Hematopoietic multipotent progenitor cell treated with erythropoietin and hydrocortisone succinate and interleukin-3 and kit ligand, for 8 days (in vitro differentiated cells): Measurements from ENCODE around the gene SLC39A7.

Source experiments
- DNase-seq: peaks from one replicate; pipeline ENCODE4 v3.0.0-alpha.2; 2015

The SLC39A7 gene

GRCh38 chr6:33190504-33191107 lies 10.1 kb upstream of the SLC39A7 start:
- no peak for DNase-seq

- DNase-seq, result no peak
These were observed 9.1 kb upstream of the SLC39A7 start for GRCh38 chr6:33191383-33192104.

GRCh38 chr6:33192105-33192646 lies 8.5 kb upstream of the SLC39A7 start, which contains the start of gene COL11A2:
Gene COL11A2 (minus strand): TSS chr6:33192467. CDS start chr6:33192240, 227 bp downstream.
- DNase-seq, result no peak

- no peak for DNase-seq
These were observed 7.7 kb upstream of the SLC39A7 start for GRCh38 chr6:33192671-33193602.

GRCh38 chr6:33193619-33194018 lies 7.0 kb upstream of the SLC39A7 start:
- no peak for DNase-seq

GRCh38 chr6:33194431-33194979 lies 6.2 kb upstream of the SLC39A7 start:
- DNase-seq, result no peak

GRCh38 chr6:33195304-33196165 lies 5.1 kb upstream of the SLC39A7 start:
- DNase-seq, result no peak

GRCh38 chr6:33197431-33198048 lies 3.1 kb upstream of the SLC39A7 start:
- DNase-seq, result peak; percentile 92

- no peak for DNase-seq
These were observed 2.4 kb upstream of the SLC39A7 start for GRCh38 chr6:33198159-33198852.

- DNase-seq, result no peak
These were observed 1.7 kb upstream of the SLC39A7 start for GRCh38 chr6:33198853-33199436.

- DNase-seq, result peak; percentile 87
These were observed 914 bp upstream of the SLC39A7 start for GRCh38 chr6:33199687-33200218.

- DNase-seq, result no peak
These were observed 479 bp downstream of the SLC39A7 start for GRCh38 chr6:33201147-33201545.

GRCh38 chr6:33201935-33202334 lies 1.3 kb downstream of the SLC39A7 start:
- DNase-seq, result no peak

GRCh38 chr6:33202799-33203198 lies 2.1 kb downstream of the SLC39A7 start:
- no peak for DNase-seq

- no peak for DNase-seq
These were observed 2.9 kb downstream of the SLC39A7 start for GRCh38 chr6:33203443-33204164.

- no peak for DNase-seq
These were observed 3.4 kb downstream of the SLC39A7 start for GRCh38 chr6:33204165-33204414.

- DNase-seq, result peak; percentile 94
These were observed 3.9 kb downstream of the SLC39A7 start, which contains the start of gene HSD17B8 for GRCh38 chr6:33204415-33205190. Gene HSD17B8 (plus strand): TSS chr6:33204655. CDS start chr6:33204669, 14 bp downstream.

- DNase-seq, result peak; percentile 39
These were observed 4.7 kb downstream of the SLC39A7 start for GRCh38 chr6:33205191-33206026.
